HepG2 (cell line): ENCODE measurements around the gene ATP5MK. TPM values are rescaled to one million over a fixed set of nuclear protein-coding genes. Genes with fewer than 3 reads are reported as not detected.
A peak's percentile ranks its signal among the peaks of the same experiment; 100 is the strongest.

Experiments used
- FOXC1 ChIP-seq: sonication (generic); formaldehyde crosslinking; IDR thresholded peaks from 2 replicates; pipeline ENCODE4 v1.8.0; 2022; ENCODE audit warnings: mild to moderate bottlenecking, missing genetic modification reagents, borderline replicate concordance
- GATAD1 ChIP-seq: IDR thresholded peaks from 2 replicates; pipeline ENCODE4 v1.6.1; 2016; ENCODE audit warnings: missing genetic modification reagents, missing compliant biosample characterization
- GTF3A ChIP-seq: sonication (generic); formaldehyde crosslinking; conservative IDR thresholded peaks from 2 replicates; pipeline ENCODE4 v1.4.0; 2020; ENCODE audit warnings: mild to moderate bottlenecking, missing genetic modification reagents
- KLF12 ChIP-seq: sonication (generic); formaldehyde crosslinking; IDR thresholded peaks from 2 replicates; pipeline ENCODE4 v1.4.0; 2020; ENCODE audit warnings: missing genetic modification reagents, borderline replicate concordance
- MYPOP ChIP-seq: sonication (generic); formaldehyde crosslinking; IDR thresholded peaks from 2 replicates; pipeline ENCODE4 v1.8.1; 2023; ENCODE audit warnings: mild to moderate bottlenecking, moderate library complexity, missing genetic modification reagents
- PHF20 ChIP-seq: sonication (generic); formaldehyde crosslinking; IDR thresholded peaks from 2 replicates; pipeline ENCODE4 v1.5.0; 2020; ENCODE audit warnings: mild to moderate bottlenecking, missing genetic modification reagents
- SNAI1 ChIP-seq: sonication (generic); formaldehyde crosslinking; IDR thresholded peaks from 2 replicates; pipeline ENCODE4 v1.5.0; 2020; ENCODE audit warnings: mild to moderate bottlenecking, missing genetic modification reagents, borderline replicate concordance
- TAF1 ChIP-seq: sonication (generic); formaldehyde crosslinking; IDR thresholded peaks from 2 replicates; pipeline ENCODE4 v1.4.0; 2020; ENCODE audit warnings: missing genetic modification reagents
- TBX3 ChIP-seq: fragments of 450-650 bp; IDR thresholded peaks from 2 replicates; pipeline ENCODE4 v1.6.1; 2017; ENCODE audit warnings: antibody characterized with exemption, mild to moderate bottlenecking, inconsistent platforms, borderline replicate concordance
- TP53 ChIP-seq: sonication (generic); formaldehyde crosslinking; conservative IDR thresholded peaks from 2 replicates; pipeline ENCODE4 v1.4.0; 2020; ENCODE audit warnings: missing genetic modification reagents
- ZMYM4 ChIP-seq: sonication (generic); formaldehyde crosslinking; IDR thresholded peaks from 2 replicates; pipeline ENCODE4 v1.8.1; 2023; ENCODE audit warnings: mild to moderate bottlenecking, missing genetic modification reagents
- ZNF331 ChIP-seq: sonication (generic); formaldehyde crosslinking; IDR thresholded peaks from 2 replicates; pipeline ENCODE4 v1.4.0; 2020; ENCODE audit warnings: missing genetic modification reagents
- ZNF430 ChIP-seq: sonication (generic); formaldehyde crosslinking; IDR thresholded peaks from 2 replicates; pipeline ENCODE4 v1.9.0; 2021; ENCODE audit warnings: mild to moderate bottlenecking, missing genetic modification reagents
- ZNF446 ChIP-seq: sonication (generic); formaldehyde crosslinking; IDR thresholded peaks from 2 replicates; pipeline ENCODE4 v1.5.0; 2020; ENCODE audit warnings: mild to moderate bottlenecking, missing genetic modification reagents
- ZSCAN22 ChIP-seq: sonication (generic); formaldehyde crosslinking; IDR thresholded peaks from 2 replicates; pipeline ENCODE4 v1.4.0; 2020; ENCODE audit warnings: mild to moderate bottlenecking, missing genetic modification reagents
- ZSCAN5A ChIP-seq: sonication (generic); formaldehyde crosslinking; IDR thresholded peaks from 2 replicates; pipeline ENCODE4 v1.8.0; 2022; ENCODE audit warnings: mild to moderate bottlenecking, missing genetic modification reagents, borderline replicate concordance
- polyA plus RNA-seq, 8 experiments: library from polyadenylated mRNA; depleted of rRNA in 3 of 8; stranded (reverse) in 7 of 8; unstranded in 1 of 8; fragments of >200 nt; fragmentation: Illumina TruSeq in 4 of 8; extraction: Trizol in 4 of 8; gene quantifications; 2 replicates each; pipeline versions ENCODE4 v1.2.1 to v1.2.3, GENCODE V29; 2011 to 2016; ENCODE audit warnings: low read depth in 4 of 8, missing spikeins in 1 of 8, mixed read lengths in 1 of 8; ENCODE audit not compliant: insufficient read depth in 1 of 8
- total RNA-seq, 5 experiments: library from RNA; depleted of rRNA; stranded (reverse); fragments of >200 nt; fragmentation: Illumina TruSeq; extraction: Trizol; gene quantifications; 2 replicates each; pipeline ENCODE4 v1.2.3, GENCODE V29; 2016; ENCODE audit warnings: low read depth in 1 of 5
- TF ChIP-seq, protein P1 (sequence below): sonication (generic); formaldehyde crosslinking; IDR thresholded peaks from 2 replicates; pipeline ENCODE4 v1.4.0; 2020; ENCODE audit warnings: missing genetic modification reagents
- TF ChIP-seq, protein P2 (sequence below): sonication (generic); formaldehyde crosslinking; IDR thresholded peaks from 2 replicates; pipeline ENCODE4 v1.4.0; 2020; ENCODE audit warnings: missing genetic modification reagents, borderline replicate concordance
- TF ChIP-seq, protein P3 (sequence below): IDR thresholded peaks from 2 replicates; pipeline ENCODE4 v1.4.0; 2020; ENCODE audit warnings: mild to moderate bottlenecking, missing genetic modification reagents

Gene ATP5MK
- total and polyA plus RNA-seq, 2 of the 13 experiments (the other 11 are each of a cell fraction or from before 2014, with no cell fraction given): 312 to 517 TPM

- TF ChIP-seq ZNF331 (peak; percentile 91), TP53 (no peak), PHF20 (CRISPR knock-in tag) (peak; percentile 92), ZMYM4 (CRISPR knock-in tag) (peak; percentile 94), TAF1 (CRISPR knock-in tag) (peak; percentile 100), ZNF430 (CRISPR knock-in tag) (peak; percentile 53; the same call in 1 of the 2 replicates), SNAI1 (peak; percentile 97), MYPOP (peak; percentile 80), ZNF446 (CRISPR knock-in tag) (peak; percentile 94), GTF3A (CRISPR knock-in tag) (no peak), TBX3 (no peak), ZSCAN22 (no peak; the same call in 1 of the 2 replicates), FOXC1 (CRISPR knock-in tag) (peak; percentile 92), KLF12 (CRISPR knock-in tag) (no peak), ZSCAN5A (CRISPR knock-in tag) (no peak), GATAD1 (peak; percentile 95)
- TF ChIP-seq, protein P1, sequence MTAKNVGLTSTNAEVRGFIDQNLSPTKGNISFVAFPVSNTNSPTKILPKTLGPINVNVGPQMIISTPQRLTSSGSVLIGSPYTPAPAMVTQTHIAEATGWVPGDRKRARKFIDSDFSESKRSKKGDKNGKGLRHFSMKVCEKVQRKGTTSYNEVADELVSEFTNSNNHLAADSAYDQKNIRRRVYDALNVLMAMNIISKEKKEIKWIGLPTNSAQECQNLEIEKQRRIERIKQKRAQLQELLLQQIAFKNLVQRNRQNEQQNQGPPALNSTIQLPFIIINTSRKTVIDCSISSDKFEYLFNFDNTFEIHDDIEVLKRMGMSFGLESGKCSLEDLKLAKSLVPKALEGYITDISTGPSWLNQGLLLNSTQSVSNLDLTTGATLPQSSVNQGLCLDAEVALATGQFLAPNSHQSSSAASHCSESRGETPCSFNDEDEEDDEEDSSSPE: peak; percentile 85
- TF ChIP-seq, protein P2, sequence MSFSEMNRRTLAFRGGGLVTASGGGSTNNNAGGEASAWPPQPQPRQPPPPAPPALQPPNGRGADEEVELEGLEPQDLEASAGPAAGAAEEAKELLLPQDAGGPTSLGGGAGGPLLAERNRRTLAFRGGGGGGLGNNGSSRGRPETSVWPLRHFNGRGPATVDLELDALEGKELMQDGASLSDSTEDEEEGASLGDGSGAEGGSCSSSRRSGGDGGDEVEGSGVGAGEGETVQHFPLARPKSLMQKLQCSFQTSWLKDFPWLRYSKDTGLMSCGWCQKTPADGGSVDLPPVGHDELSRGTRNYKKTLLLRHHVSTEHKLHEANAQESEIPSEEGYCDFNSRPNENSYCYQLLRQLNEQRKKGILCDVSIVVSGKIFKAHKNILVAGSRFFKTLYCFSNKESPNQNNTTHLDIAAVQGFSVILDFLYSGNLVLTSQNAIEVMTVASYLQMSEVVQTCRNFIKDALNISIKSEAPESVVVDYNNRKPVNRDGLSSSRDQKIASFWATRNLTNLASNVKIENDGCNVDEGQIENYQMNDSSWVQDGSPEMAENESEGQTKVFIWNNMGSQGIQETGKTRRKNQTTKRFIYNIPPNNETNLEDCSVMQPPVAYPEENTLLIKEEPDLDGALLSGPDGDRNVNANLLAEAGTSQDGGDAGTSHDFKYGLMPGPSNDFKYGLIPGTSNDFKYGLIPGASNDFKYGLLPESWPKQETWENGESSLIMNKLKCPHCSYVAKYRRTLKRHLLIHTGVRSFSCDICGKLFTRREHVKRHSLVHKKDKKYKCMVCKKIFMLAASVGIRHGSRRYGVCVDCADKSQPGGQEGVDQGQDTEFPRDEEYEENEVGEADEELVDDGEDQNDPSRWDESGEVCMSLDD: no peak
- TF ChIP-seq, protein P3, sequence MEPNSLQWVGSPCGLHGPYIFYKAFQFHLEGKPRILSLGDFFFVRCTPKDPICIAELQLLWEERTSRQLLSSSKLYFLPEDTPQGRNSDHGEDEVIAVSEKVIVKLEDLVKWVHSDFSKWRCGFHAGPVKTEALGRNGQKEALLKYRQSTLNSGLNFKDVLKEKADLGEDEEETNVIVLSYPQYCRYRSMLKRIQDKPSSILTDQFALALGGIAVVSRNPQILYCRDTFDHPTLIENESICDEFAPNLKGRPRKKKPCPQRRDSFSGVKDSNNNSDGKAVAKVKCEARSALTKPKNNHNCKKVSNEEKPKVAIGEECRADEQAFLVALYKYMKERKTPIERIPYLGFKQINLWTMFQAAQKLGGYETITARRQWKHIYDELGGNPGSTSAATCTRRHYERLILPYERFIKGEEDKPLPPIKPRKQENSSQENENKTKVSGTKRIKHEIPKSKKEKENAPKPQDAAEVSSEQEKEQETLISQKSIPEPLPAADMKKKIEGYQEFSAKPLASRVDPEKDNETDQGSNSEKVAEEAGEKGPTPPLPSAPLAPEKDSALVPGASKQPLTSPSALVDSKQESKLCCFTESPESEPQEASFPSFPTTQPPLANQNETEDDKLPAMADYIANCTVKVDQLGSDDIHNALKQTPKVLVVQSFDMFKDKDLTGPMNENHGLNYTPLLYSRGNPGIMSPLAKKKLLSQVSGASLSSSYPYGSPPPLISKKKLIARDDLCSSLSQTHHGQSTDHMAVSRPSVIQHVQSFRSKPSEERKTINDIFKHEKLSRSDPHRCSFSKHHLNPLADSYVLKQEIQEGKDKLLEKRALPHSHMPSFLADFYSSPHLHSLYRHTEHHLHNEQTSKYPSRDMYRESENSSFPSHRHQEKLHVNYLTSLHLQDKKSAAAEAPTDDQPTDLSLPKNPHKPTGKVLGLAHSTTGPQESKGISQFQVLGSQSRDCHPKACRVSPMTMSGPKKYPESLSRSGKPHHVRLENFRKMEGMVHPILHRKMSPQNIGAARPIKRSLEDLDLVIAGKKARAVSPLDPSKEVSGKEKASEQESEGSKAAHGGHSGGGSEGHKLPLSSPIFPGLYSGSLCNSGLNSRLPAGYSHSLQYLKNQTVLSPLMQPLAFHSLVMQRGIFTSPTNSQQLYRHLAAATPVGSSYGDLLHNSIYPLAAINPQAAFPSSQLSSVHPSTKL (CRISPR knock-in tag): peak; percentile 50; the same call in 1 of the 2 replicates
Observed at GRCh38 chr10:103367782-103368518, 28.3 kb downstream of the ATP5MK start, which contains the start of gene TAF5 (continued).
